Measurements from ENCODE around the gene TOX2.

- TF ChIP-seq CTCF (IDR thresholded peaks at IDR 0.05 in 4 of 5, conservative IDR thresholded peaks at IDR 0.05 in 1 of 5) (no peak), POLR2A (IDR thresholded peaks at IDR 0.05) (no peak)
Measured at GRCh38 chr20:44093249-44093582, 178.6 kb downstream of the TOX2 start.

Data from gastrocnemius medialis (tissue), 4 donors.